ENCODE data around the gene MAP4K4. TPM values are rescaled to one million over a fixed set of nuclear protein-coding genes. Genes with fewer than 3 reads are reported as not detected.

Gene MAP4K4
- total RNA-seq, 1 experiment from 2014 or later: 133 TPM

- H3K79me2 ChIP-seq (ENCODE audit: low read length): peaks cover 93% of the 10 kb centered on the region
- peak overlapping the region; percentile 85 for H3K27ac ChIP-seq (ENCODE audit: low read length)
- no peak overlapping the region for H2AFZ ChIP-seq (ENCODE audit: low read length)
- peaks cover 78% of the 10 kb centered on the region for H4K20me1 ChIP-seq (ENCODE audit: low read length)
- intact Hi-C loops (cut with micrococcal nuclease): loop anchor here (1.0 to 5.0 kb wide), 2 partner anchors 9 to 35 kb away; no protein-coding TSS in a partner anchor
- no TSS peak for BruUV-seq (replicated peaks)
- ChIA-PET POLR2A (ENCODE audit: unreplicated experiment) (no interaction called here), CTCF (interaction anchor here (0.6 kb wide), 1 partner anchor 22 kb away, joined by 3 read pairs; no protein-coding TSS in a partner anchor)
- H3K4me2 ChIP-seq (ENCODE audit: low read length): peak overlapping the region; percentile 65
- no peaks in the 10 kb centered on the region for H3K9me3 ChIP-seq (ENCODE audit: low read length)
- peak; percentile 6; the same call in 1 of the 2 replicates for ATAC-seq
- no peak for TF ChIP-seq CTCF (conservative IDR thresholded peaks at IDR 0.05; ENCODE audit: low read depth, low read length)
- no peak for TF ChIP-seq EZH2 (IDR thresholded peaks at IDR 0.05; ENCODE audit: low read length, unreplicated experiment)
- no peak for TF ChIP-seq EZH2phosphoT487 (IDR thresholded peaks at IDR 0.05; ENCODE audit: borderline replicate concordance, low read length)
- H3K9me2 ChIP-seq (replicated peaks; ENCODE audit: low read length): no peaks in the 10 kb centered on the region
- 0 out of 2 replicates have a peak, but pooled peaks cover 5% of the 10 kb centered on the region for H3K36me3 ChIP-seq (ENCODE audit: low read depth, low read length)
- H3F3A ChIP-seq (ENCODE audit: low read length, unreplicated experiment): peaks cover 12% of the 10 kb centered on the region
- H3K4me3 ChIP-seq (ENCODE audit: low read length): no peak overlapping the region
- peak overlapping the region; percentile 27; the same call in 1 of the 2 replicates for H3K9ac ChIP-seq (ENCODE audit: low read length)
- peaks cover 71% of the 10 kb centered on the region for H3K4me1 ChIP-seq (ENCODE audit: insufficient read depth, low read length)
- peak; percentile 79 for DNase-seq
- no peaks in the 10 kb centered on the region for H3K27me3 ChIP-seq (ENCODE audit: low read length)
Observed at GRCh38 chr2:101737478-101738255, 40.2 kb downstream of the MAP4K4 start.

DNA sequence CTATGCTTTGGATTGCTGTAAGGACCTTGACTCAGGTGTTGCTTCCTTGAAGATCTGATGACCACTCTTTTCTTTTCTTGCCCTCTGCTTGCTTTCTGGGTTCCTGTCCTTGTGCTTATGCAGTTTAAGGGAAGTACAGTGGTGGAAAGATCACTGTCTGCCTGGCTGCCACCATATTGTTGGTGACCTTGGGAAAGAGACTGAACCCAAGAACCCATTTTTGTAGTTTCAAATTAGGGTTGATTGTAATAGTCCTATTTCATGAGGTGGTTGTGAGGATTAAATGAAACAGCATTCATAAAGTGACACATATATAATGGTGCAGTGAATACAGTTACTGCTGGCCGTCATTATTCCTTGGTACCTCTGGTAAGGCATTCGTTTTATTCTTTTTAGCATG, 41.1 kb downstream of the MAP4K4 start:
- ChIA-PET POLR2A (ENCODE audit: unreplicated experiment) (no interaction called here), CTCF (no interaction called here)
- peaks cover 12% of the 10 kb centered on the region for H3F3A ChIP-seq (ENCODE audit: low read length, unreplicated experiment)
- peak overlapping the region; percentile 85 for H3K27ac ChIP-seq (ENCODE audit: low read length)
- BruUV-seq (replicated peaks): no TSS peak
- H3K4me1 ChIP-seq (ENCODE audit: insufficient read depth, low read length): peaks cover 70% of the 10 kb centered on the region
- TF ChIP-seq CTCF (conservative IDR thresholded peaks at IDR 0.05; ENCODE audit: low read depth, low read length) (no peak), EZH2phosphoT487 (IDR thresholded peaks at IDR 0.05; ENCODE audit: borderline replicate concordance, low read length) (no peak), EZH2 (IDR thresholded peaks at IDR 0.05; ENCODE audit: low read length, unreplicated experiment) (no peak)
- H3K4me3 ChIP-seq (ENCODE audit: low read length): no peak overlapping the region
- peaks cover 68% of the 10 kb centered on the region for H4K20me1 ChIP-seq (ENCODE audit: low read length)
- H3K79me2 ChIP-seq (ENCODE audit: low read length): peaks cover 93% of the 10 kb centered on the region
- H3K9ac ChIP-seq (ENCODE audit: low read length): no peak overlapping the region
- no peak for DNase-seq
- no peaks in the 10 kb centered on the region for H3K9me3 ChIP-seq (ENCODE audit: low read length)
- no peaks in the 10 kb centered on the region for H3K9me2 ChIP-seq (replicated peaks; ENCODE audit: low read length)
- no peak overlapping the region for H2AFZ ChIP-seq (ENCODE audit: low read length)
- H3K27me3 ChIP-seq (ENCODE audit: low read length): no peaks in the 10 kb centered on the region
- no peak overlapping the region for H3K4me2 ChIP-seq (ENCODE audit: low read length)
- no peak for ATAC-seq
- 0 out of 2 replicates have a peak, but pooled peaks cover 5% of the 10 kb centered on the region for H3K36me3 ChIP-seq (ENCODE audit: low read depth, low read length)
- intact Hi-C loops (cut with micrococcal nuclease): loop anchor here (5.0 kb wide), 1 partner anchor 36 kb away; no protein-coding TSS in a partner anchor

DNA sequence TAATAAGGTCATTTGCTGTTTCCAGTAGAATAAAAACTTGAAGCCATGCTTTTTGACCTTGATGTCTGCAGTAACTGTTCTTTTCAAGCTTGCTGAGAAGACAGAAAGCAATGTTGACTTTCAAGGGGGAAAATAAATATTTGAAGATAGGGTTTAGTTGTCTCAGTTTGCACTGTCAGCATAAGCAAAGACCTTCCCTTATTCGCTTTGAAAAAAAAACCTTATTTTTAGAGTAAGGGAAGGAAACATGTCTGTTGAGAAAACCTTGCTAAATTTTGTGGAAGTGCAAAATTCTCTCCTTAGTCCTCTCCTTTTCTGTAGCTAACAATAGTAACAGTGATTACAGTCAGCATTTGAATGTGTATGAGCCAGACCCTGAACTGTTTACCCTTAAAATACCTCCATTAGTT, 43.1 kb downstream of the MAP4K4 start:
- H3K9me2 ChIP-seq (replicated peaks; ENCODE audit: low read length): no peaks in the 10 kb centered on the region
- H3K4me3 ChIP-seq (ENCODE audit: low read length): no peak overlapping the region
- no peak overlapping the region for H2AFZ ChIP-seq (ENCODE audit: low read length)
- H3F3A ChIP-seq (ENCODE audit: low read length, unreplicated experiment): peaks cover 12% of the 10 kb centered on the region
- TF ChIP-seq EZH2 (IDR thresholded peaks at IDR 0.05; ENCODE audit: low read length, unreplicated experiment) (no peak), EZH2phosphoT487 (IDR thresholded peaks at IDR 0.05; ENCODE audit: borderline replicate concordance, low read length) (no peak), CTCF (conservative IDR thresholded peaks at IDR 0.05; ENCODE audit: low read depth, low read length) (no peak)
- H3K27me3 ChIP-seq (ENCODE audit: low read length): no peaks in the 10 kb centered on the region
- DNase-seq (no peak), ATAC-seq (no peak)
- H3K9me3 ChIP-seq (ENCODE audit: low read length): no peaks in the 10 kb centered on the region
- H4K20me1 ChIP-seq (ENCODE audit: low read length): peaks cover 58% of the 10 kb centered on the region
- H3K79me2 ChIP-seq (ENCODE audit: low read length): peaks cover 93% of the 10 kb centered on the region
- H3K27ac ChIP-seq (ENCODE audit: low read length): no peak overlapping the region
- H3K4me1 ChIP-seq (ENCODE audit: insufficient read depth, low read length): peaks cover 72% of the 10 kb centered on the region
- ChIA-PET CTCF (interaction anchor here (0.5 kb wide), 1 partner anchor 66 kb away, joined by 5 read pairs; no protein-coding TSS in a partner anchor), POLR2A (ENCODE audit: unreplicated experiment) (no interaction called here)
- intact Hi-C loops (cut with micrococcal nuclease): no loop called here
- H3K9ac ChIP-seq (ENCODE audit: low read length): no peak overlapping the region
- 0 out of 2 replicates have a peak, but pooled peaks cover 5% of the 10 kb centered on the region for H3K36me3 ChIP-seq (ENCODE audit: low read depth, low read length)
- BruUV-seq (replicated peaks): no TSS peak
- H3K4me2 ChIP-seq (ENCODE audit: low read length): no peak overlapping the region

Data from PC-3 (cell line).